HG03520 (cell line): ENCODE results near the gene ATF3.

Experiments
- ATAC-seq: cut with Tn5 transposase; IDR thresholded peaks from one replicate; pipeline ENCODE4 v1.9.1; 2021; ENCODE audit warnings: mild to moderate bottlenecking, moderate library complexity; ENCODE audit not compliant: unreplicated experiment

The ATF3 gene

DNA sequence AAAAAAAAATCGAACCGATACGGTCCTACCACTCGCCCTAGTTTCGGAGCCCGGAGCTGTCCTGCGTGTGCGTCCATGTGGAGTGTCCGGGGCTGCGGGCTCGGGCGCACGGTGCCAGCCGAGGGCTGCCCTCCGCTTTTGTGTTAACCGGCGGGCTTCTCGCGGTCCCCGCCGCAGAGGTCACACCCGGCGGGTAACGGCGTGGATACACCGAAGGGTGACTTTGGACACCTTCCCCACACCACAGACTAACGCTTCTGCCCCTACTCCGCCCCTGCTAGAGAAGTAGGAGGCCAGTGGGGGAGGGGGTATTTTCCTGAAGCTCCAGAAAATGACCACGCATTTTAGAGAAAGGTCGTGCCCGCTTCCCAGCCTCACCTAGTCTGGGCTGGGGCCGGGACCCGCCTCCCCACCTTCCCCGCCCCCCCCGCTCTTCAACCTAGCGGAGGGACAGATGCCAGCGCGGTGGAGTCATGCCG lies 609 bp upstream of the ATF3 start:
- peak; percentile 1 for ATAC-seq

DNA sequence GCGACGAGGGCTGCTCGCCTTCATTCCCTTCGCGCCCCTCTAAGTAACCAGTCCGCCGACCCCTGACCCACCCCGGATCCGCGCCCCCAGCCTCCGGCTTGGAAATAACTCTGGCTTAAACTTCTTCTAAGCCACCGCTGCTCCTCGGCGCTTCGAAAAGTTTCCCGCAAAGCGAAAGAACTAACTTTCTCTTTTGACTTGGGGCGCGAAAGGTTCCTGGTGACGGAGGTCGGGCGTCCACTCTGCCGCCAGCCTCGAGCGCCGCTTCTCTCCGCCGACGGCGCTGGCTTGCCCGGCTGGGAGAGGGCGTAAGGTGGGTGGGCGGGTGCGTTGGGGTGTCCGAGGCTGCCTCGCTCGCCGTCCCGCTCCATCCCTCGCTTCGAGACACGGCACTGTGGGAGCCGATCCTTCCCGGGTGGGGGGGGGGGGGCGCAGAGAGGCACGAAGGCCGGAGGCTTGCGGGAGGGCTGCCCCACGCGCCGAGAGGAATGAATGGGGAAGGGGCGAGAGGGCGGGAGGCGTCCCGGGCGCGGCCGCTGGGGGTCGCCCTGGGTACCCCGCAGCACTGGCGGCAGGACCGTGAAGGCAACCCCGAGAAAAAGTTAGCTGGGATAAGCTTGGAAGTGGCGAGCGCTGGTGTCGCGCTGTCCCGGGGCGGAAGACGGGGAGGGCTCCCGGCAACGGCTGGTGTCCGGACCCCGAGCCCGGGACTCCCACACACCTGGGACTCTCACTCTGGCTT lies 569 bp downstream of the ATF3 start:
- peak; percentile 3 for ATAC-seq

GRCh38 chr1:212609701-212610574 lies 1.4 kb downstream of the ATF3 start:
- no peak for ATAC-seq

DNA sequence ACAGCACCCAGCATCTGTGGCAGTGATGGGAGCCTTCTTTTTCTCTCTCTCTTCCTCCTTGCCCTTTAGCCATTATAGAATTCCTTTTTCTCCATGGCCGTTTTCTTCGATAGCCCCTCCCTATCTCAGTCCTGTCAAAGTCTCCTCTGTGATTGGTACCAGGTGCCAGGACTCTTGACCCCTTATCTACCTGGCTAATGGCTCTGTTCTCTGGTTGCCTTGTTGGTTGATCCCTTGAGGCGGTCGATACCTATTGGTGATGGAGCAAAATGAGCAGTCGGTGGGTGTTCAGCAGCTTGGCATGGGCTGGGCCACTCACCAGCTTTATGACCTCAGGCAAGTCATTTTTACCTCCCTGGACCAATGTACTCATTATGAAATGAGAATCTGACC lies 2.0 kb downstream of the ATF3 start:
- no peak for ATAC-seq

GRCh38 chr1:212611000-212611948 lies 2.7 kb downstream of the ATF3 start:
- no peak for ATAC-seq

DNA sequence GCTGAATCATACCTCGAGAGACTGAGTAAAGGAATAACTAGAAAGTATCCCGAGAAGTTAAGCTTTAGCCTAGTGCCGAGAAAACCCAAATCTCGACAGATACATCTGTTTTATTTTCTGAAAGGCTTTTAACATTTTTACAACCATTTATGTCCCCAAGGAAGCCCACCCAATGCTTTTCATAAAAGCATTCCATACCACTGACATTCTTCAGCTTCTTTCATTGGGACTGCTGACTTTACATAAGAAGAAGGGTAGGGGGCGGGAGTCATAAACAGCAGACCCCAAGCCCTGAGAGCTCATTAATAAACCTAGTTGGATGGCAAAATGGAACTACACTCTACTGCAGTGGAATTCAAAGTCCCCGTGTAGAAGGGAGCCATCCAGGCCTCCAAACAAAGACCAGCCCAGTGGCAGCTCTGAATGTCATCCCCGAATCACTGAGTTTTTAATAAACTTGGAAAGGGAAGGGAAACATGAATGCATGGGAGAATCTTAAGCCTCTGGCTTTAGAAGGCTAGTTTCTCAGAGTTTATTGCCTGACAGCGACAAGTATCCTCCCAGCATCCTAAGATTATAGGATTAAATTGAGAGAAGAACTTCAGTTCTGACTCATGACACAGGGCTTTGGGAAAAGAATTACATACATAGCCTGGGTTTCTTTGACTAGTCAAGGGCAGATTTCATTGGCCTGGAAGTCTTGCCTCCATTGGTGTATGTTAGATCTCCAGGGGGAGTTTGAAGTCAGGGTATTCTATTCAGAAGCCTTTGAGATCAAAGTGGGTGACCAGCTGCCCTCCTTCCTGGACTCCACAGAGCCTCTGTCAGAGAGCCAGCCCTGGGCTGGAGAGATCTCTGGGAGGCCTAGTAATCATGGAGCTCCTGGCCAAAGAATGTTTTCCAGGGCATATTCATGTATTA lies 3.7 kb downstream of the ATF3 start:
- no peak for ATAC-seq

DNA sequence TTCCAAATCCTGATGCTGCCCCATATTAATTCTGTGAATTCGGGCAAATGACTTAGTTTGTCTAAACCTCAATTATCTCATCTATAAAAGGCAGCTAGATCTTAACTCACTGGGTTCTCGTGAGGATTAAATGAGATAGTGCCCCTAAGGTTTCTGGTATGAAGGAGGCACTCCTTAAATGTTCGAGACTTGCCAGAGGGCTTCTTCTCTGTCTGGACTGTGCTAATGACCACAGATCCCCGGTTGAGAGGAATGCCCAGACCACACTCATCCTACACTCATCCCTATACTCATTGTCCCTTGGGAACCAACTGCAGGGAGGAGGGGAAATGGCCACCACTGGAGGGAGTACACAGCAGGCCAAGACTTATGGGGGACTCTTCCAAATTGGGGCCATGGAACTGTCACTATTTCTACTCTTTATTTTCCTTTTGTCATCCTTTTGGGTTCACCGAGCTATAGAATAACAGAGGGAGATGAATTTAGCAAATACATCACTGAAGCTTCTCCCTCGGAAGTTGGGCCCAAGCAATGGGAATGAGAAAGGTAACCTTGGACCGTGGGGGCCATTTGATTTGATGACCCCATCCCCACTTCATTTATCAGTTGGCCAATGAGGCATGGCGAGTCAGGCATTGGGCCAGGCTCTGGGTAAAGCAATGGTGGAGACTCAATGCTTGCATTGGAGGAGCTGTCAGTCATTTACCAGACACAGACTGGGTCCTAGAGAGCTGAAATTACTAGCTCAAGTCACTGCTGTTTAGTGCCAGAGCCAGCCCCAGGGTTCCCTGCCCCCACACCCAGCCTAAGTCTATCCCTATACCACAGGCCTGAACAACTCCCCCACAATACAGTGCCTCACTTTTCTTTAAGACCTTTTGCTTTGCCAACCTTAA lies 5.1 kb downstream of the ATF3 start:
- ATAC-seq = no peak

DNA sequence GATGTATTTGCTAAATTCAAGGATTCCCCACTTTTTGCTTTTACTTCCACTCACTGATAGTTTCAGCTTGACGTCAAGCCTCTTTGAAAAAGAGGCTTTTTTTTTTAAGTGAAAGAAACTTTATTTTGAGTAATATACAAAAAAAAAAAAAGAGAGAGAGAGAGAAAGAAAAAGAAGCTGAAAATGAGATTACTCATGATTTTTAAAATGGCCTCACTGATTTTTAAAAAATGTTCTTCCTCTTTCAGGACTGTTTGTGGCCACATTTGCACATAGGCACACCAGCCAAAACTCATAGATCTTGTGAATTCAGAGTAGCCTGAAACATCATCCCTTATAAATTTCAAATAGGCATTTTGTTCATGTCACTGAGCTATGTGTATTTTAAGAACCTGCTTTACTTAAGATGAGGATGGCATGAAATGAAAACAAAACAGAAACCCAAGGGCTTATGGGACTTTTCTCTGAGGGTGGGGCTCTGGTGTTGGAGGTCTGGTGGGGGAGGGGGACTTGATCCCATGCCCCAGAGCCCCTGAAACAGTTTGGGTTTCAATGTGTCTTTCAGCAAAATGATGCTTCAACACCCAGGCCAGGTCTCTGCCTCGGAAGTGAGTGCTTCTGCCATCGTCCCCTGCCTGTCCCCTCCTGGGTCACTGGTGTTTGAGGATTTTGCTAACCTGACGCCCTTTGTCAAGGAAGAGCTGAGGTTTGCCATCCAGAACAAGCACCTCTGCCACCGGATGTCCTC lies 6.1 kb downstream of the ATF3 start:
- ATAC-seq = no peak

GRCh38 chr1:212615201-212615470 lies 6.6 kb downstream of the ATF3 start:
- no peak for ATAC-seq

DNA sequence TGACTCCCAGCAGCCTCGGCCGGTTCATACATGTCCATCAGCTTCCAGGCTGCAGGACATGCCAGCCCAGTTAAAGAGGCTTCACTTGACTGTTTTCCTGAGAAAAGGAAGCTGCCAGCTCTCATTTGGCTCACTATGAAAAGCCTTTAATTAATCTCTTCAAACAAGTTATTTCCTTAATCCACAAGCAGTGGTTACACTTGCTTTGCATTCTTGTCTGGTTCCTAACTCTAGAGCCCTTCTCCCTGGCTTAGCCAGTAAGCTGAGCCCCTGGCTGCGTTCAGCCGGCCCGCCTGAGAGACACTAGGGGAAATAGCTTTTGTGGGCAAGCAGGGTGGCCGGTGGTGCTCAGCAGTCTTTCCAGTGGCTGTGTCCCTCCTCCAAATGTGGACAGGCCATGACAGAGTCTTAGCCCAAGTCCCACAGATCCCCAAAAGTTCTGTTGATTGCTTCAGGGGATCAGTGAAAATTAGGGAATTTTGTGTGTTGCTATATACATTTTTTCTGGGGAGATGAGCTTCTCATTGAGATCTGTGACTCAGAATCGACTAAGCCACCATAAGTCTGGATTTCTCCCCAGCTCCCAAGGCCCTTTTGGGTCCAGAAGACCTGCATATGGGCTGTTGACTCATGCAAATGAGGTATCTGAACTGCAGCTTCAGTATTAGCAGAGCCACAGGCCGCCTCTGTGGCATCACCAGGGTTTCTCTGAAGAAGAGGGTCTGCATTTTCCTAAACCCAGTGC lies 10.1 kb downstream of the ATF3 start:
- no peak for ATAC-seq

GRCh38 chr1:212620293-212620692 lies 11.7 kb downstream of the ATF3 start:
- ATAC-seq = no peak

GRCh38 chr1:212621043-212621948 lies 12.7 kb downstream of the ATF3 start:
- no peak for ATAC-seq

- no peak for ATAC-seq
Observed at GRCh38 chr1:212621949-212622305, 13.4 kb downstream of the ATF3 start.

GRCh38 chr1:212622467-212622866 lies 13.9 kb downstream of the ATF3 start:
- no peak for ATAC-seq

- ATAC-seq = no peak
Observed at GRCh38 chr1:212622906-212623305, 14.3 kb downstream of the ATF3 start.

DNA sequence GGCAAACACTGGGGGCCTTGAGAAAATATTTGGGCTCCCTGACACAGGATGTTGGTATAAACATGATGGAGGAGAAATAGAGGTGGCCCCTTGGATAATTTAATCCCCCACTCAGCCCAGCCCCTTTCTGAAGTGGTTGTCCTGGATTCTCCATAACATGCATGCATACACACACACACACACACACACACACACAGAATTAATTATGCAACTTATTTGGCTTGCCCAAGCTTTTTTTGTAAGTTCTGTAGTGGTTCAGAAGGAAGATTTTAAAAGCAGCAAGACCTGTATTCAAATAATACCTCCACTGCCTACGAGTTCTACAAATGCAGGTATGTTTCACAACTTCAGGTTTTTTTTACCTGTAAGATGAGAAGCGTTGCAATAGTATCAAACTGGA lies 15.0 kb downstream of the ATF3 start:
- ATAC-seq = no peak

DNA sequence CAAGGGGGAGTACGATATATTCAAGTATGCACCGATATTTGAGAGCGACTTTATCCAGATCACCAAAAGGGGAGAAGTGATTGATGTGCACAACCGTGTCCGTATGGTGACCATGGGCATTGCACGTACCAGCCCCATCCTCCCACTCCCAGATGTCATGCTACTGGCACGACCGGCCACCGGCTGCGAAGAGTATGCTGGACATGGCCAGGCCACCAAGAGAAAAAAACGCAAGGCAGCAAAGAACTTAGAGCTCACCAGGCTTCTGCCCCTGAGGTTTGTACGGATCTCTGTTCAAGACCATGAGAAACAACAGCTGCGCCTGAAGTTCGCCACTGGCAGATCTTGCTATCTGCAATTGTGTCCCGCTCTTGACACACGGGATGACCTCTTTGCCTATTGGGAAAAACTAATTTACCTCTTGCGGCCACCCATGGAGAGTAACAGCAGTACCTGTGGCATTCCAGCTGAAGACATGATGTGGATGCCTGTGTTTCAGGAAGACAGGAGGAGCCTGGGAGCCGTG lies 16.5 kb downstream of the ATF3 start:
- no peak for ATAC-seq
